ENCODE measurements around the gene ECE2.
A peak's percentile ranks its signal among the peaks of the same experiment; 100 is the strongest.

ECE2 gene

GRCh38 chr3:184240384-184241140 is 35.3 kb upstream of the ECE2 start:
- DNase-seq (ENCODE audit: low spot score): no peak

GRCh38 chr3:184241141-184241446 is 34.7 kb upstream of the ECE2 start:
- no peak for DNase-seq (ENCODE audit: low spot score)

GRCh38 chr3:184241447-184242296 is 34.1 kb upstream of the ECE2 start:
- no peak for DNase-seq (ENCODE audit: low spot score)

- DNase-seq (ENCODE audit: low spot score): no peak
These were observed 33.5 kb upstream of the ECE2 start for GRCh38 chr3:184242297-184242685.

GRCh38 chr3:184248454-184249411 is 27.1 kb upstream of the ECE2 start, which contains the start of gene ALG3:
Gene ALG3 (minus strand): TSS chr3:184248962. CDS start chr3:184248940, 22 bp downstream.
- DNase-seq (ENCODE audit: low spot score): peak; percentile 87

- DNase-seq (ENCODE audit: low spot score): peak; percentile 97
These were observed 26.2 kb upstream of the ECE2 start, which contains the start of gene EEF1AKMT4 for GRCh38 chr3:184249412-184250166. Gene EEF1AKMT4 (plus strand): TSS chr3:184249672. CDS start chr3:184249695, 23 bp downstream.

GRCh38 chr3:184250167-184250828 is 25.5 kb upstream of the ECE2 start:
- DNase-seq (ENCODE audit: low spot score): peak; percentile 90

- no peak for DNase-seq (ENCODE audit: low spot score)
These were observed 20.4 kb upstream of the ECE2 start for GRCh38 chr3:184255291-184256039.

GRCh38 chr3:184257083-184257915 is 18.5 kb upstream of the ECE2 start:
- DNase-seq (ENCODE audit: low spot score): no peak

GRCh38 chr3:184258926-184259325 is 16.9 kb upstream of the ECE2 start:
- DNase-seq (ENCODE audit: low spot score): no peak

- DNase-seq (ENCODE audit: low spot score): no peak
These were observed 16.4 kb upstream of the ECE2 start for GRCh38 chr3:184259396-184259877.

GRCh38 chr3:184259878-184260723 is 15.7 kb upstream of the ECE2 start:
- DNase-seq (ENCODE audit: low spot score): peak; percentile 70

GRCh38 chr3:184260724-184261269 is 15.0 kb upstream of the ECE2 start:
- DNase-seq (ENCODE audit: low spot score): no peak

GRCh38 chr3:184261270-184261853 is 14.5 kb upstream of the ECE2 start, which contains the start of gene CAMK2N2:
Gene CAMK2N2 (minus strand): TSS chr3:184261553. CDS start chr3:184261285, 268 bp downstream.
- peak; percentile 79 for DNase-seq (ENCODE audit: low spot score)

GRCh38 chr3:184261854-184262763 is 13.7 kb upstream of the ECE2 start:
- peak; percentile 54 for DNase-seq (ENCODE audit: low spot score)

- DNase-seq (ENCODE audit: low spot score): no peak
These were observed 13.1 kb upstream of the ECE2 start for GRCh38 chr3:184262764-184263179.
